ENCODE results near the gene KLHL17. TPM values are rescaled to one million over a fixed set of nuclear protein-coding genes. Genes with fewer than 3 reads are reported as not detected.

The KLHL17 gene
- total and polyA plus RNA-seq, 9 of the 15 experiments (the other 6 are each of a cell fraction or from before 2014, with no cell fraction given), result 0.14 to 84.8 (median 13.0) TPM

GRCh38 chr1:912740-913301 lies 47.6 kb upstream of the KLHL17 start:
- Histone ChIP-seq H3K4me2 (ENCODE audit: insufficient read depth, low read length) (no peak overlapping the region), H3K27ac (ENCODE audit: extremely low read depth, low read depth, low read length) (no peak overlapping the region), H3K79me2 (ENCODE audit: control insufficient read depth, insufficient read depth, low read length) (no peaks in the 10 kb centered on the region), H2AFZ (ENCODE audit: low read depth, low read length) (no peak overlapping the region), H3K27me3 (ENCODE audit: control insufficient read depth in 2 of 2, insufficient read depth in 2 of 2, low read length in 2 of 2) (peaks cover 22 to 45% of the 10 kb centered on the region in 2 experiments; a peak in 4 of 5 replicates), H3K4me3 (no peak overlapping the region), H3K4me1 (replicated peaks in 1 of 2; ENCODE audit: control insufficient read depth in 2 of 2, insufficient read depth in 2 of 2, low read length in 2 of 2) (peaks cover 8 to 61% of the 10 kb centered on the region in 2 experiments), H4K20me1 (replicated peaks; ENCODE audit: control insufficient read depth, insufficient read depth, low read length) (peaks cover 15% of the 10 kb centered on the region; the same call in 1 of the 2 replicates), H3K36me3 (ENCODE audit: control insufficient read depth, insufficient read depth, low read length) (no peaks in the 10 kb centered on the region), H3K9me3 (replicated peaks; ENCODE audit: control insufficient read depth, insufficient read depth, low read depth, low read length) (no peaks in the 10 kb centered on the region), H3K9me1 (ENCODE audit: control insufficient read depth, insufficient read depth, low read length) (no peaks in the 10 kb centered on the region), H3K9ac (ENCODE audit: insufficient read depth in 1 of 2, low read depth in 2 of 2, low read length in 2 of 2) (0 out of 4 replicates have a peak overlapping the region, but pooled peaks of 1 of the 2 experiments have one; percentile 14)
- intact Hi-C loops (cut with micrococcal nuclease) (no loop called here), in situ Hi-C loops (cut with MboI) (no loop called here)
- DNase-seq (ENCODE audit: extremely low read depth in 1 of 4, low spot score in 3 of 4) (no peak), FAIRE-seq (peak; percentile 76), ATAC-seq (peak; percentile 77)
- ChIA-PET CTCF (ENCODE audit: low intra/inter-chr PET ratio) (no interaction called here), POLR2A (interaction anchor here (1.0 to 1.6 kb wide), 2 partner anchors 16 to 20 kb away, joined by 3 to 5 read pairs; no protein-coding TSS in a partner anchor)
- BruUV-seq (replicated peaks), result no TSS peak
- 34% methylated on average over 24 of the region's 24 CpGs for WGBS (ENCODE audit: insufficient coverage, low coverage, missing lambda C conversion rate)
- 0 out of 2 replicates have a peak, but pooled peaks have one; percentile 3 for TF ChIP-seq TFAP4 (CRISPR knock-in tag; IDR thresholded peaks at IDR 0.05; ENCODE audit: borderline replicate concordance)
- TF ChIP-seq NFE2L1 (tag; IDR thresholded peaks at IDR 0.05; ENCODE audit: borderline replicate concordance, low read depth), result no peak
- TF ChIP-seq ZBTB26 (CRISPR knock-in tag; IDR thresholded peaks at IDR 0.05), result no peak
- no peak for TF ChIP-seq CBFA2T2 (conservative IDR thresholded peaks at IDR 0.05)
- TF ChIP-seq CAMTA2 (CRISPR knock-in tag; conservative IDR thresholded peaks at IDR 0.05), result no peak
- TF ChIP-seq ELK1 (CRISPR knock-in tag; IDR thresholded peaks at IDR 0.05), result no peak
- 0 out of 2 replicates have a peak, but pooled peaks have one; percentile 29 for TF ChIP-seq ZBTB33 (CRISPR knock-in tag; IDR thresholded peaks at IDR 0.05)
- TF ChIP-seq TBL1XR1 (IDR thresholded peaks at IDR 0.05; ENCODE audit: low read length in 2 of 2), result no peak
- 0 out of 2 replicates have a peak, but pooled peaks have one; percentile 8 for TF ChIP-seq E2F3 (CRISPR knock-in tag; IDR thresholded peaks at IDR 0.05)
- no peak for TF ChIP-seq BDP1 (IDR thresholded peaks at IDR 0.05; ENCODE audit: insufficient read depth, insufficient read length)
- TF ChIP-seq TRIM28 (IDR thresholded peaks at IDR 0.05), result no peak
- no peak for TF ChIP-seq HDAC1 (IDR thresholded peaks at IDR 0.05)
- TF ChIP-seq ZNF134 (CRISPR knock-in tag; conservative IDR thresholded peaks at IDR 0.05), result no peak
- TF ChIP-seq ZNF41 (CRISPR knock-in tag; conservative IDR thresholded peaks at IDR 0.05), result no peak
- TF ChIP-seq CREB3L1 (IDR thresholded peaks at IDR 0.05; ENCODE audit: borderline replicate concordance, low read depth), result no peak
- TF ChIP-seq HLTF (IDR thresholded peaks at IDR 0.05), result no peak
- TF ChIP-seq GTF2F1 (IDR thresholded peaks at IDR 0.05; ENCODE audit: low read depth, low read length), result no peak
